Mesendoderm (in vitro differentiated cells): ENCODE measurements around the gene G6PC1. TPM values are rescaled to one million over a fixed set of nuclear protein-coding genes. Genes with fewer than 3 reads are reported as not detected.

ENCODE experiments used
- DNase-seq: peaks from one replicate; pipeline ENCODE4 v3.0.0; 2013
- H2AK5ac ChIP-seq: 2 replicates; pipeline ENCODE4 v1.6.1; 2013; ENCODE audit warnings: low read length, inconsistent platforms
- H2BK120ac ChIP-seq: 2 replicates; pipeline ENCODE4 v1.6.1; 2013; ENCODE audit warnings: low read depth, mild to moderate bottlenecking, low read length, moderate library complexity, mixed read lengths
- H2BK15ac ChIP-seq: replicated peaks from 2 replicates; pipeline ENCODE4 v1.6.1; 2013; ENCODE audit warnings: low read depth, mild to moderate bottlenecking, moderate library complexity
- H2BK5ac ChIP-seq: 2 replicates; pipeline ENCODE4 v1.6.1; 2013; ENCODE audit warnings: low read length, inconsistent platforms
- H3K18ac ChIP-seq: 2 replicates; pipeline ENCODE4 v1.6.1; 2013; ENCODE audit warnings: mild to moderate bottlenecking, low read length, mixed read lengths
- H3K23ac ChIP-seq: one replicate; pipeline ENCODE4 v1.6.1; 2013; ENCODE audit warnings: low read length
- H3K27ac ChIP-seq: 2 replicates; pipeline ENCODE4 v1.5.1; 2013; ENCODE audit warnings: low read depth, mild to moderate bottlenecking, inconsistent platforms, low read length, moderate library complexity
- H3K27me3 ChIP-seq: 2 replicates; pipeline ENCODE4 v1.6.1; 2013; ENCODE audit warnings: low read length, control low read depth, mild to moderate bottlenecking, inconsistent platforms; ENCODE audit not compliant: insufficient read depth, poor library complexity
- H3K36me3 ChIP-seq: 2 replicates; pipeline ENCODE4 v1.6.1; 2013; ENCODE audit warnings: low read length, inconsistent platforms; ENCODE audit not compliant: control insufficient read depth, insufficient read depth
- H3K4ac ChIP-seq: one replicate; pipeline ENCODE4 v1.6.1; 2013; ENCODE audit warnings: low read depth, mild to moderate bottlenecking, low read length, moderate library complexity
- H3K4me1 ChIP-seq: 2 replicates; pipeline ENCODE4 v1.6.1; 2013; ENCODE audit warnings: low read depth, low read length, inconsistent platforms; ENCODE audit not compliant: control insufficient read depth
- H3K4me2 ChIP-seq: 2 replicates; pipeline ENCODE4 v1.6.1; 2013; ENCODE audit warnings: low read length
- H3K4me3 ChIP-seq: 2 replicates; pipeline ENCODE4 v1.5.1; 2013; ENCODE audit warnings: mild to moderate bottlenecking, low read length
- H3K56ac ChIP-seq: one replicate; pipeline ENCODE4 v1.6.1; 2013; ENCODE audit warnings: low read length
- H3K79me1 ChIP-seq: 2 replicates; pipeline ENCODE4 v1.6.1; 2013; ENCODE audit warnings: low read length, inconsistent platforms
- H3K79me2 ChIP-seq: 2 replicates; pipeline ENCODE4 v1.6.1; 2013; ENCODE audit warnings: mild to moderate bottlenecking, low read length; ENCODE audit not compliant: control insufficient read depth, insufficient read depth
- H3K9ac ChIP-seq: 2 replicates; pipeline ENCODE4 v1.6.1; 2013; ENCODE audit warnings: low read length, inconsistent platforms
- H4K5ac ChIP-seq: one replicate; pipeline ENCODE4 v1.6.1; 2013; ENCODE audit warnings: low read length
- H4K8ac ChIP-seq: one replicate; pipeline ENCODE4 v1.6.1; 2013; ENCODE audit warnings: low read depth, mild to moderate bottlenecking, control low read depth, low read length, moderate library complexity
- WGBS: extraction: QIAGEN DNeasy Blood & Tissue Kit; methylation state at CpG from one replicate; pipeline ENCODE4 v1.1.7; 2013; ENCODE audit warnings: low lambda C conversion rate, missing lambda C conversion rate; ENCODE audit not compliant: insufficient coverage; ENCODE audit errors: extremely low coverage; 5-methylcytosine and 5-hydroxymethylcytosine counted together
- small RNA-seq: library from polyadenylated mRNA; stranded (forward); fragments of <200 nt; extraction: miRNeasy Mini kit (QIAGEN cat#:217004); gene quantifications from one replicate; pipeline ENCODE3, GENCODE V24; 2013; ENCODE audit not compliant: insufficient read depth

G6PC1 gene

GRCh38 chr17:42944211-42944610 lies 43.6 kb downstream of the G6PC1 start:
- 100% methylated on average over 1 of the region's 3 CpGs for WGBS
- H2BK120ac ChIP-seq = no peak overlapping the region
- no peak overlapping the region for H2BK15ac ChIP-seq
- H3K4ac ChIP-seq = no peak overlapping the region
- H3K4me3 ChIP-seq = no peak overlapping the region
- H3K79me1 ChIP-seq = no peaks in the 10 kb centered on the region
- H3K79me2 ChIP-seq = no peaks in the 10 kb centered on the region
- H2AK5ac ChIP-seq = no peak overlapping the region
- no peak overlapping the region for H3K56ac ChIP-seq
- H3K36me3 ChIP-seq = no peaks in the 10 kb centered on the region
- no peak overlapping the region for H3K27ac ChIP-seq
- DNase-seq = no peak
- no peak overlapping the region for H3K4me2 ChIP-seq
- H2BK5ac ChIP-seq = no peak overlapping the region
- H3K4me1 ChIP-seq = no peaks in the 10 kb centered on the region
- no peaks in the 10 kb centered on the region for H3K27me3 ChIP-seq
- H3K9ac ChIP-seq = no peak overlapping the region
- no peak overlapping the region for H4K5ac ChIP-seq
- H4K8ac ChIP-seq = no peak overlapping the region
- no peak overlapping the region for H3K23ac ChIP-seq
- no peak overlapping the region for H3K18ac ChIP-seq

GRCh38 chr17:42946812-42947211 lies 46.2 kb downstream of the G6PC1 start:
- Histone ChIP-seq H3K27ac (no peak overlapping the region), H3K4me2 (no peak overlapping the region), H3K79me2 (no peaks in the 10 kb centered on the region), H3K4ac (no peak overlapping the region), H3K4me1 (no peaks in the 10 kb centered on the region), H4K5ac (no peak overlapping the region), H3K18ac (no peak overlapping the region), H3K27me3 (no peaks in the 10 kb centered on the region), H3K9ac (no peak overlapping the region), H2AK5ac (no peak overlapping the region), H3K4me3 (no peak overlapping the region), H4K8ac (no peak overlapping the region), H3K23ac (no peak overlapping the region), H3K79me1 (no peaks in the 10 kb centered on the region), H2BK15ac (no peak overlapping the region), H3K36me3 (peaks cover 2% of the 10 kb centered on the region), H2BK120ac (no peak overlapping the region), H2BK5ac (no peak overlapping the region), H3K56ac (no peak overlapping the region)
- WGBS = no CpG with 5 or more reads among the region's 1 CpG
- no peak for DNase-seq

GRCh38 chr17:42950044-42950783 lies 49.6 kb downstream of the G6PC1 start:
- WGBS = no CpG with 5 or more reads among the region's 13 CpGs

More at GRCh38 chr17:42950044-42950783, 49.6 kb downstream of the G6PC1 start:
- no peak overlapping the region for H4K8ac ChIP-seq
- no peak overlapping the region for H2BK15ac ChIP-seq
- H2BK5ac ChIP-seq = no peak overlapping the region
- H3K9ac ChIP-seq = no peak overlapping the region
- peaks cover 5% of the 10 kb centered on the region for H3K36me3 ChIP-seq
- H3K79me2 ChIP-seq = no peaks in the 10 kb centered on the region
- H3K27ac ChIP-seq = no peak overlapping the region
- no peak overlapping the region for H3K56ac ChIP-seq
- no peaks in the 10 kb centered on the region for H3K27me3 ChIP-seq
- H3K18ac ChIP-seq = no peak overlapping the region
- H2BK120ac ChIP-seq = no peak overlapping the region
- H3K4me2 ChIP-seq = no peak overlapping the region
- H3K4ac ChIP-seq = no peak overlapping the region
- DNase-seq = no peak
- H4K5ac ChIP-seq = no peak overlapping the region
- H3K4me3 ChIP-seq = no peak overlapping the region
- no peaks in the 10 kb centered on the region for H3K4me1 ChIP-seq
- no peaks in the 10 kb centered on the region for H3K79me1 ChIP-seq
- no peak overlapping the region for H3K23ac ChIP-seq
- no peak overlapping the region for H2AK5ac ChIP-seq

Small RNA genes lying within 50 kb of the gene (small RNA-seq; reads per million reads assigned to genes)
- gene RF00561 = not detected
- gene RNU6-287P = not detected
